Mononuclear cell (primary cell): ENCODE results near the gene KLF13. TPM values are rescaled to one million over a fixed set of nuclear protein-coding genes. Genes with fewer than 3 reads are reported as not detected.

Source experiments
- H3K27me3 ChIP-seq: 2 replicates; pipeline ENCODE4 v1.6.0; 2011; ENCODE audit warnings: low read length, control low read depth; ENCODE audit not compliant: insufficient read depth
- H3K4me1 ChIP-seq: 2 replicates; pipeline ENCODE4 v1.5.1; 2011; ENCODE audit warnings: mild to moderate bottlenecking, low read length, control low read depth; ENCODE audit not compliant: insufficient read depth
- H3K4me3 ChIP-seq: 2 replicates; pipeline ENCODE4 v1.5.1; 2011; ENCODE audit warnings: mild to moderate bottlenecking, low read length, moderate library complexity
- H3K9me3 ChIP-seq: 2 replicates; pipeline ENCODE4 v1.5.1; 2011; ENCODE audit warnings: low read depth, mild to moderate bottlenecking, control low read depth, low read length
- total RNA-seq: library from RNA; depleted of rRNA; stranded (reverse); fragments of >200 nt; gene quantifications from one replicate; pipeline ENCODE4 v1.2.3, GENCODE V29; 2012

The KLF13 gene
- total RNA-seq, 1 donor, result 151 TPM

GRCh38 chr15:31305375-31305774 lies 21.3 kb upstream of the KLF13 start:
- no peaks in the 10 kb centered on the region for H3K9me3 ChIP-seq
- H3K4me1 ChIP-seq, result peaks cover 29% of the 10 kb centered on the region
- no peak overlapping the region for H3K4me3 ChIP-seq
- no peaks in the 10 kb centered on the region for H3K27me3 ChIP-seq

- Histone ChIP-seq H3K9me3 (no peaks in the 10 kb centered on the region), H3K4me1 (peaks cover 29% of the 10 kb centered on the region), H3K4me3 (no peak overlapping the region), H3K27me3 (no peaks in the 10 kb centered on the region)
Measured at GRCh38 chr15:31305796-31306425, 20.7 kb upstream of the KLF13 start.

- Histone ChIP-seq H3K4me1 (peaks cover 29% of the 10 kb centered on the region), H3K9me3 (no peaks in the 10 kb centered on the region), H3K27me3 (no peaks in the 10 kb centered on the region), H3K4me3 (no peak overlapping the region)
Measured at GRCh38 chr15:31306426-31307269, 20.0 kb upstream of the KLF13 start.

- Histone ChIP-seq H3K9me3 (no peaks in the 10 kb centered on the region), H3K4me3 (no peak overlapping the region), H3K4me1 (peaks cover 22% of the 10 kb centered on the region), H3K27me3 (no peaks in the 10 kb centered on the region)
Measured at GRCh38 chr15:31307270-31308184, 19.1 kb upstream of the KLF13 start.

DNA sequence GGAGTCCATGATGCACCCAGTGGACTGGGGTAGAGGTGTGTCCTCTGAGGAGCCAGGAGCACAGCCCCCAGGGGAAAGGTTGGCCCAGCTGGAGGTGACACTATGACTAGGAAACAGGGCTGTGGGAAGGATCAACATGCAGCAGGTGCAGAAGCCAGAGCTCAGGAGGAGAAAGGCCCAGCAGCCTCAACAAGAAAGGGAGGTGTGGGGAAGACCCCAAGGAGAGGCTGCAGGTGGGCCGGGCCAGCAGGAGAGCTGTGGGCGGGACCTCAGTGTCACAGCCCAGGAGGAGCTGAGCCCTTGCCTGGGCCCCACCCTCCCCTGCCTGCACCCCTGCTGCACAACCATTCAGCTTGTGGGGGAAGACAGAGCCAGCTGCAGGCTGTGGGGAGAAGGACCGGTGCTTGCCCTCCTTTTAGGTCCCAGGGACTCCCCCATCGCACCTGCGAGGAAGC lies 18.4 kb upstream of the KLF13 start:
- Histone ChIP-seq H3K4me3 (no peak overlapping the region), H3K9me3 (no peaks in the 10 kb centered on the region), H3K27me3 (no peaks in the 10 kb centered on the region), H3K4me1 (peaks cover 15% of the 10 kb centered on the region)

GRCh38 chr15:31309893-31310606 lies 16.6 kb upstream of the KLF13 start:
- no peak overlapping the region for H3K4me3 ChIP-seq
- H3K27me3 ChIP-seq, result no peaks in the 10 kb centered on the region

DNA sequence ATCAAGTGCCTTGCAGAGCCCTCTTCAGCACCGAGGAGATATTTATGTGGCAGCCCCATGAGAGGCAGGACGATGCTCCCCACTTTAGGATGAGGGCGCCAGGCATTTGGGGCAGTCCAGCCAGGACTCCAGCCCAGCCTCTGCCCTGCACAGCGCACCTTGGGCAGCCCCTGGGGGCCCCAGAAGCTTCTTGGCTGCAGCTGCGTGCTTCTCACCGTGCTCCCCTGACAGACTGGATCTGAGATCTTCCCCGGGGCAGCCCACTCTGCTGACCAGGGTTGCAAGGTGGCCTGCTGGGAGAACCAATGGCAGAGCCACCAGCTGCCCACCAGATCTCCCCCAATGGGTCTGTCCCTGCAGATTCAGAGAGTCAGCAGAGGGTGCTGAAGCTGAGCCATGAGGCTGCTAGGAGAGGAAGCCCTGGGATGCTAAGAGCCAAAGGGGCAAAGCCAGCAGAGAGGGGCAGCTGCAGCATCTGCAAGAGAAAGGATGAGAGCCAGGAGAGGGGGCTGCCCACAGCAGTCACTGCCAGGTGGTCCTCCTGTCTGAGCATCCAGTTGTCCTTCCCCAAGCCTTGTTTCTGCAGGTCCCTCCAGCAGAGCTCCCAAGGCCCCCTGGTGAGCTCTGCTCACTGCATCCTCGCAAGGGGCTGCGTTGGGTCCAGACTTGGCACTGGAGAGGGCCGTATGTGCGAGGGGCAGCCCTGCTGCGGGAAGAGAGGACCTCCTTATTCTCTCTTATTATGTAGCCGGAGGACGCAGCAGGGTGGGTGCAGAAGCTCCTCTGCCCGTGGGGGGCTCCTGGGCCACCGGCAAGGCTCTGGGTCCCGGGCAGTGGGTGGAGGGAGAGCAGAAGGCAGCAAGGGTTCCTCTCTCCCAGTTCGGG lies 14.7 kb upstream of the KLF13 start:
- H3K4me1 ChIP-seq, result peaks cover 16% of the 10 kb centered on the region
- no peaks in the 10 kb centered on the region for H3K27me3 ChIP-seq
- H3K4me3 ChIP-seq, result no peak overlapping the region
- H3K9me3 ChIP-seq, result no peaks in the 10 kb centered on the region

More at GRCh38 chr15:31309893-31310606, 16.6 kb upstream of the KLF13 start:
- H3K9me3 ChIP-seq, result no peaks in the 10 kb centered on the region
- peaks cover 7% of the 10 kb centered on the region for H3K4me1 ChIP-seq

- Histone ChIP-seq H3K27me3 (no peaks in the 10 kb centered on the region), H3K4me3 (no peak overlapping the region), H3K4me1 (peaks cover 15% of the 10 kb centered on the region), H3K9me3 (no peaks in the 10 kb centered on the region)
Measured at GRCh38 chr15:31313223-31313622, 13.4 kb upstream of the KLF13 start.

DNA sequence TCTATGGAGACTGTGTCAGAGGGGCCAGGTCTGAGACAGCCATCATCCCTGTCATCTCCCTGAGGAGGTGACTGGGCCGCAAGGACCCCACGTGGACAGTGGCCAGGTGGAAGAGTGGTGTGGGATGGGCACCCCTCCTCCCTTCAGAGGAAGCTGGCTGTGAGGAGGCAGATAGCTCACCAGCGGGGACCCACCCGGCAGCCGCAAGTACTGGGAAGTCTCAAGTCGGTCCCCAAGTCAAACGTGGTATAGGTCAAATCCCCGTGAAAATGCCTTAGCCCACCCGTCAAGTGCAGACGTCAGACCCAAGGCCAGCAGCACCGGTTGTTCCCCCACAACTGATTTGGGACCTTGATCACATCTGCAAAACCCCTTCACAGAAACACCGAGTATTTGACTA lies 12.3 kb upstream of the KLF13 start:
- H3K27me3 ChIP-seq, result no peaks in the 10 kb centered on the region
- H3K4me3 ChIP-seq, result no peak overlapping the region
- H3K4me1 ChIP-seq, result peaks cover 20% of the 10 kb centered on the region
- H3K9me3 ChIP-seq, result no peaks in the 10 kb centered on the region

DNA sequence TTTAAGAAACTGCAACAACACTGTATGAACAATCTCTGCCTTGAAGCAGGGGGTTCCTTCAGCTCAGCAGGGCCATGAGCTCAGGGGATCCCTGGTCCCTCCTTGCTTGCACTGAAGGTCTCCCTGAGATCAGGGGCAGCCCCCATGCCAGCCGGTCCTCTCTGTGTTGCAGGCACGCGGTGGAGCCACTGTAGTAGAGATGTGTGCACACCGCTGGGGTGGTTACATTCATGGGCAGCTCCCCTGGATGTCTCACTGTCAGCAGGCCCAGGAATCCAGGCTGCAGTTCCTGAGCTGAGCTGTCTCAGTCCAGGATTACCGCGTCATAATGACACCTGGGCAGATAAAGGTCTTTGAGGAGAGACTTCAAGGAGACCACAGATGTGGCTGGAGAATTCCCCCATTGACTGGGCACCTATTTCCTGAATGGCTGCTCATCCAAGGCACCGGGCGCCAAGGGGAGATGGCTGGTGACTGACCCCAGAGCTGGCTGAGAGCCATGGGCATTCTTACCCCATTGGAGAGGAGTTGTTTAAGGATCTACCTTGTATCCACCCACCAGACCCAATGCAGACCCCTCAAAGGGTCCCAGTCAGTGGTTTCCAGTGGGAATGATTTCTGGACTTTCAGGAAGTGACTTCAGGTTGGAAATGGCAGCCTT lies 10.4 kb upstream of the KLF13 start:
- no peaks in the 10 kb centered on the region for H3K27me3 ChIP-seq
- H3K4me1 ChIP-seq, result peaks cover 33% of the 10 kb centered on the region
- H3K4me3 ChIP-seq, result no peak overlapping the region
- no peaks in the 10 kb centered on the region for H3K9me3 ChIP-seq

DNA sequence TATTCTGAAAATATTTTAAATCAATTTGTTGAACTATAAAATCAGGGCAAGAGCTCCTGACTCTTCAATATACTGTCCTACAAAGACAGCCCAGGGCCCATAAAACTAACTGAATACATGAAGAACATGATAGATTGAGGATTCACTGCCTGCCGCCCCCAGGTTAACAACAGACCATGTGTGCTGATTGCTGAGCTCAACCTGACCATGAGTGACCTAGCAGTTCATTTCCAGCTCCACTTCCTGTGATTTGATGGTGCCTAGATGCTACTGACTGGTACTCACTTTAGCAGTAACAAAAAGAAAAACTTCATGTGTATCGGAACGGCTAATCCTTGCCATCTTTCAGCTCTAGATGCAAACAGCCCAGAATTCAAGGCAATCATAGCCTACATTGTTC lies 9.6 kb upstream of the KLF13 start:
- H3K9me3 ChIP-seq, result no peaks in the 10 kb centered on the region
- no peaks in the 10 kb centered on the region for H3K27me3 ChIP-seq
- peaks cover 33% of the 10 kb centered on the region for H3K4me1 ChIP-seq
- H3K4me3 ChIP-seq, result no peak overlapping the region

GRCh38 chr15:31317421-31318327 lies 9.0 kb upstream of the KLF13 start:
- H3K27me3 ChIP-seq, result no peaks in the 10 kb centered on the region
- no peaks in the 10 kb centered on the region for H3K9me3 ChIP-seq
- H3K4me3 ChIP-seq, result no peak overlapping the region
- peaks cover 35% of the 10 kb centered on the region for H3K4me1 ChIP-seq
